Heart left ventricle (tissue), 16 donors: ENCODE results near the gene KCNMB2. TPM values are rescaled to one million over a fixed set of nuclear protein-coding genes. Genes with fewer than 3 reads are reported as not detected.

ENCODE experiments used
- ATAC-seq, 4 donors: fragments of 200-7000 bp; cut with Tn5 transposase; one replicate each; pipeline ENCODE4 v1.9.1; 2020 to 2022; ENCODE audit warnings: moderate library complexity in 4 of 4, mild to moderate bottlenecking in 3 of 4, moderate number of reproducible peaks in 1 of 4
- DNase-seq, 5 donors: peaks; one replicate each; pipeline ENCODE4 v3.0.0-alpha.2; 2020
- H3K27ac ChIP-seq, 12 donors: fragments of 200-600 bp; sonication (generic) in 4 of 12; one replicate each; pipeline versions ENCODE4 v1.5.0 to v1.8.0; 2016 to 2022; ENCODE audit warnings: mild to moderate bottlenecking in 2 of 12
- H3K27me3 ChIP-seq, 9 donors: fragments of 200-600 bp; sonication (generic) in 2 of 9; one replicate each; pipeline versions ENCODE4 v1.5.1 to v1.8.0; 2016 to 2022; ENCODE audit warnings: mild to moderate bottlenecking in 3 of 9
- H3K36me3 ChIP-seq, 9 donors: fragments of 200-600 bp; sonication (generic) in 2 of 9; one replicate each; pipeline versions ENCODE4 v1.5.0 to v1.8.0; 2018 to 2022; ENCODE audit warnings: mild to moderate bottlenecking in 2 of 9
- H3K4me1 ChIP-seq, 12 donors: fragments of 200-600 bp; sonication (generic) in 4 of 12; one replicate each; pipeline versions ENCODE4 v1.5.0 to v1.8.0; 2016 to 2022; ENCODE audit warnings: mild to moderate bottlenecking in 3 of 12
- H3K4me3 ChIP-seq, 12 donors: fragments of 200-600 bp; sonication (generic) in 4 of 12; one replicate each; pipeline versions ENCODE4 v1.5.0 to v1.8.0; 2017 to 2022; ENCODE audit warnings: mild to moderate bottlenecking in 9 of 12, moderate library complexity in 4 of 12
- H3K9me3 ChIP-seq, 12 donors: fragments of 200-600 bp; sonication (generic) in 4 of 12; one replicate each; pipeline versions ENCODE4 v1.5.0 to v1.8.0; 2016 to 2022; ENCODE audit warnings: mild to moderate bottlenecking in 1 of 12
- POLR2A ChIP-seq, 2 donors: fragments of 450-650 bp; IDR thresholded peaks; one replicate each; pipeline ENCODE4 v1.6.1; 2017; ENCODE audit warnings: antibody characterized with exemption in 2 of 2, mild to moderate bottlenecking in 2 of 2, moderate library complexity in 2 of 2
- WGBS, 4 donors: extraction: QIAGEN DNeasy Blood & Tissue Kit in 2 of 4; methylation state at CpG; one replicate each; pipeline versions ENCODE4 v1.1.5 to v1.1.7; 2013 to 2018; 5-methylcytosine and 5-hydroxymethylcytosine counted together
- intact Hi-C, 10 donors: fragments of 100-400 bp; cut with DNase I; formaldehyde crosslinking; loops; one replicate each; pipeline versions ENCODE4 v1.11.1 to v1.14.2; 2022
- polyA plus RNA-seq, 2 donors: library from polyadenylated mRNA; stranded (reverse); fragments of 200-250 nt; gene quantifications; one replicate each; pipeline ENCODE4 v1.2.3, GENCODE V29; 2013
- total RNA-seq, 9 donors: library from RNA; depleted of rRNA in 2 of 9; stranded (reverse); fragments of >200 nt in 2 of 9; fragmentation: NEBNext Ultra II Directional in 3 of 9; extraction: Animal tissue kit (Norgen Biotek cat#: 25700) in 3 of 9; gene quantifications; one replicate each; pipeline versions ENCODE4 v1.1.0 to v1.2.4, GENCODE V29; 2016 to 2023
- TF ChIP-seq, protein P1 (sequence below), 12 donors: fragments of 200-600 bp; sonication (generic) in 4 of 12; IDR thresholded peaks; one replicate each; pipeline versions ENCODE4 v1.5.0 to v1.8.0; 2018 to 2022; ENCODE audit warnings: antibody characterized with exemption in 12 of 12, mild to moderate bottlenecking in 5 of 12
- donor health status: ischemic (EF 13 %, LVEDD 7.1; RV severe dilation, severe dysfunction).
- donor health status: healthy with polysubstance abuse.
- donor health status: DM: no; HTN: yes; CAD: no.
- donor health status: DM: no; HTN: no; CAD: no.
- donor health status: ischemic (EF 25% LVEDD 6.9; RV normal size, moderate dysfunction).
- donor health status: ischemic (EF 25% LVEDD 5.7; RV mildly dilated, moderate dysfunction).
- donor health status: healthy.
- donor health status: DM: yes; HTN: yes; CAD: no.
- donor health status: ischemic (EF 35%, LVEDD 5.7; RV mildly dilated, moderate dysfunction).
- donor health status: nonischemic (EF 11% LVEDD 7.7; RV severe dilation, severe dysfunction).
- donor health status: DM: yes; HTN: yes; CAD: no.
- donor health status: PGD.
- donor health status: ischemic (EF 29% LVEDD 5.4; RV normal size, mild dysfunction).
- donor health status: nonischemic (EF 23%, LVEDD 6.1; RV moderate dilation, normal function).

Gene KCNMB2
- total and polyA plus RNA-seq, 11 donors, result 0.37 to 5.7 (median 2.0) TPM; not detected in 1

DNA sequence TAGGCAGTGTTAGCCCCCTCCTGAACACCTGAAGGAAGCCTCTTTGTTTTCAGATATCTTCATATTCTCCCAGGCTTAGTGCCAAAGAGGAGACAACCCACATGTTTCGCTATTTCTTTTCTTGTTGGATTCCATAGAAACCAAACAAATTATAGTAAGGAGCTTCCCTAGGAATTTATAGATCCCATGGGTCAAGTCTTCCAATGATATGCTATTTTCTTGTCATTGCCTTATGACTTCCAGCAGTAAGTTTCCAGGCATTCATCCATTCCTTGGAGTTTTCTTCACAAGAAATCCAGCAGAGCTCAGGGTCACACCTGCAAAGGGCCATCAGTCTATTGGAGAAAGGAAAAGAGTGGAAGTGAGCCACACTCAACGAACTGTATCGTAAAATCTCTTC, 9.9 kb upstream of the KCNMB2 start:
- TF ChIP-seq POLR2A (IDR thresholded peaks at IDR 0.05), result no peak
- TF ChIP-seq, protein P1, sequence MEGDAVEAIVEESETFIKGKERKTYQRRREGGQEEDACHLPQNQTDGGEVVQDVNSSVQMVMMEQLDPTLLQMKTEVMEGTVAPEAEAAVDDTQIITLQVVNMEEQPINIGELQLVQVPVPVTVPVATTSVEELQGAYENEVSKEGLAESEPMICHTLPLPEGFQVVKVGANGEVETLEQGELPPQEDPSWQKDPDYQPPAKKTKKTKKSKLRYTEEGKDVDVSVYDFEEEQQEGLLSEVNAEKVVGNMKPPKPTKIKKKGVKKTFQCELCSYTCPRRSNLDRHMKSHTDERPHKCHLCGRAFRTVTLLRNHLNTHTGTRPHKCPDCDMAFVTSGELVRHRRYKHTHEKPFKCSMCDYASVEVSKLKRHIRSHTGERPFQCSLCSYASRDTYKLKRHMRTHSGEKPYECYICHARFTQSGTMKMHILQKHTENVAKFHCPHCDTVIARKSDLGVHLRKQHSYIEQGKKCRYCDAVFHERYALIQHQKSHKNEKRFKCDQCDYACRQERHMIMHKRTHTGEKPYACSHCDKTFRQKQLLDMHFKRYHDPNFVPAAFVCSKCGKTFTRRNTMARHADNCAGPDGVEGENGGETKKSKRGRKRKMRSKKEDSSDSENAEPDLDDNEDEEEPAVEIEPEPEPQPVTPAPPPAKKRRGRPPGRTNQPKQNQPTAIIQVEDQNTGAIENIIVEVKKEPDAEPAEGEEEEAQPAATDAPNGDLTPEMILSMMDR (IDR thresholded peaks at IDR 0.05), result no peak
- no peaks in the 10 kb centered on the region for H3K4me1 ChIP-seq
- peaks cover 0 to 4% (median 0%) of the 10 kb centered on the region in 12 donors for H3K9me3 ChIP-seq
- DNase-seq, result no peak
- H3K4me3 ChIP-seq, result no peak overlapping the region
- no peak overlapping the region for H3K27ac ChIP-seq
- no peaks in the 10 kb centered on the region for H3K36me3 ChIP-seq
- WGBS, 4 donors, result 66 to 92% (median 83%) methylated on average over 3 of the region's 3 CpGs
- ATAC-seq, result no peak
- H3K27me3 ChIP-seq, result no peaks in the 10 kb centered on the region
- intact Hi-C loops, result no loop called here

DNA sequence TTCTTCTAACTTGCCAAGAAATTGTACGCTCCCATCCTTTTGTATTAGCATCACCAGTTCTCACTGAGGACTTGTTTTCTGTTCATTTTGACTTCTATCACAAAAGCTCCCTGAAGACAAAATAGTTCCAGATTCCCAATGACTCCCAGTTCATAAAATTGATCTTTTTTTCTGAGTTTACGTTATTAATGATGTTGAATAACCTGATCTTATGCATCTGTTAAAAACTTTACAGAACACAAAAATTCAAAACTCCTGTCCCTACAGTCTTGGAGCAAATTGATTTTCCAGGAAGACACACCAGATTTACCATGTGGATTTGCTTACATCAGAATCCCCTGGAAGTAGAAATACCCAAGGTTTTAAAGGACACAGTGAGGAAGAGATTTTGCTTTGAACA, 8.3 kb upstream of the KCNMB2 start:
- no peak for DNase-seq
- H3K4me1 ChIP-seq, result no peaks in the 10 kb centered on the region
- H3K9me3 ChIP-seq, result peaks cover 0 to 6% (median 0%) of the 10 kb centered on the region in 12 donors
- 92 to 97% (median 94%) methylated on average over 2 of the region's 2 CpGs for WGBS, 4 donors
- no peak for ATAC-seq
- TF ChIP-seq, protein P1 (IDR thresholded peaks at IDR 0.05), result no peak
- TF ChIP-seq POLR2A (IDR thresholded peaks at IDR 0.05), result no peak
- no peaks in the 10 kb centered on the region for H3K27me3 ChIP-seq
- no peak overlapping the region for H3K27ac ChIP-seq
- no peak overlapping the region for H3K4me3 ChIP-seq
- H3K36me3 ChIP-seq, result no peaks in the 10 kb centered on the region
- intact Hi-C loops, result no loop called here

DNA sequence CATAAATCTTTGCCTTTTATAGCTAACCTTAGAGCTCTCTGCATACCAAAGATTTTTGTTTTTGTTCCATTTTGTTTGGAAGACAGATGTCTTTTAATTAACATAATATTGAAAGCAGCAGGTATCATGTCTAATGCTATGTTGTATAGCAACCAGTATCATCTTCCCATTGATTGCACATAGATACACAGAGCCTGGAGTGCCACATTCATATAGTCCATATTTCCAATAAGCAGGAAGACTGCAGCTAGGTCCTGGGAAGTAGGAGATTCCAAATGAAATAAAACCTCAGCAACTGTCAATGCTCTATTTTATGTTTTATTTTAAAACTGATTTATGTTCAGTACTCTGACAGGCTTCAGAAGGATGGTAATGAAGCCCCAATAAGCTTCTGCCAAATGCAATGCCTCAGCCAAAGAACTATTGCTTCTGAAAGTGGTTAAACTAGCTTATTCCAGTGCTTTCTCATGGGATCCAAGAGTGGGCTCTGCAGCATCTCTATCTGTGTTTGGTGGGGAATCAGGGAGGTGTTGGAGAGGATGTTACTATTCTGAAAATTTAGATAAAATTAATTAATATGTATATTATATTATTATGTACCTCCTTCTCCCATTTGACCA, 6.5 kb upstream of the KCNMB2 start:
- Histone ChIP-seq H3K27me3 (no peaks in the 10 kb centered on the region), H3K4me3 (no peak overlapping the region), H3K4me1 (no peaks in the 10 kb centered on the region), H3K36me3 (no peaks in the 10 kb centered on the region), H3K27ac (no peak overlapping the region), H3K9me3 (peaks cover 0 to 6% (median 0%) of the 10 kb centered on the region in 12 donors)
- TF ChIP-seq, protein P1 (IDR thresholded peaks at IDR 0.05), result no peak
- TF ChIP-seq POLR2A (IDR thresholded peaks at IDR 0.05), result no peak
- intact Hi-C loops, result loop anchor here in 3 of 10 donors (10.0 kb wide), 4 partner anchors 75 to 435 kb away; no protein-coding TSS in a partner anchor
- ATAC-seq (no peak), DNase-seq (no peak)

DNA sequence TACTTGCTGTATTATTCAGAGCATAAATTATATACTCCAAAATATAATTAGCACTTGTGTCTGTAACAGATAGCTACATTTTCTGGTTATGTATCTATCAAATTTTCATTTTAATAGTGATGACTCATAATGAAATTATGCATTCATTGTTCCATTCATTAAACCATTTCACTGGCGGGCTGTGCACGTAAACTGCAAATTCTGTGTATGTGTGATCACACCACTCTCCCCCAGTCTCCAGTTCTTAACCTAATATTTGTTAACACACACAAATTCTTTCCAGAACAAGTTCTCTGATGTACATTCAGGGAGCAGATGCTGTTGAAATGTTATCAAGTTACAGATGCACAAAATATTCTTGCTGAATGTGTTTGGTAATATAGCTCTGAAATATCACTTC, 3.8 kb upstream of the KCNMB2 start:
- Histone ChIP-seq H3K4me3 (no peak overlapping the region), H3K9me3 (peaks cover 0 to 6% (median 0%) of the 10 kb centered on the region in 12 donors), H3K27ac (no peak overlapping the region), H3K4me1 (peaks cover 0 to 6% (median 0%) of the 10 kb centered on the region in 12 donors), H3K36me3 (no peaks in the 10 kb centered on the region), H3K27me3 (peaks cover 0 to under 1% (median 0%) of the 10 kb centered on the region in 9 donors)
- ATAC-seq (no peak), DNase-seq (no peak)
- no peak for TF ChIP-seq POLR2A (IDR thresholded peaks at IDR 0.05)
- TF ChIP-seq, protein P1 (IDR thresholded peaks at IDR 0.05), result no peak
- intact Hi-C loops, result loop anchor here in 3 of 10 donors (10.0 kb wide), 4 partner anchors 78 to 432 kb away; no protein-coding TSS in a partner anchor
- WGBS, 4 donors, result 80 to 90% (median 84%) methylated on average over 2 of the region's 2 CpGs
